Ectodermal cell (in vitro differentiated cells): ENCODE data around the gene ATP6V1G1.

Experiments
- H3K27ac ChIP-seq: 2 replicates; pipeline ENCODE4 v1.7.0; 2013; ENCODE audit warnings: mild to moderate bottlenecking, low read depth, low read length; ENCODE audit not compliant: insufficient read depth, poor library complexity, severe bottlenecking
- H3K27me3 ChIP-seq: 2 replicates; pipeline ENCODE4 v1.7.0; 2013; ENCODE audit warnings: mild to moderate bottlenecking, low read length; ENCODE audit not compliant: insufficient read depth, control insufficient read depth, poor library complexity, severe bottlenecking
- H3K36me3 ChIP-seq: one replicate; pipeline ENCODE4 v1.7.0; 2013; ENCODE audit warnings: low read length; ENCODE audit not compliant: control insufficient read depth, insufficient read depth
- H3K4me1 ChIP-seq: one replicate; pipeline ENCODE4 v1.7.0; 2013; ENCODE audit warnings: low read length; ENCODE audit not compliant: control insufficient read depth, insufficient read depth
- H3K4me3 ChIP-seq: 2 replicates; pipeline ENCODE4 v1.7.0; 2013; ENCODE audit warnings: low read depth, low read length, control low read depth; ENCODE audit not compliant: insufficient read depth
- H3K9me3 ChIP-seq: 2 replicates; pipeline ENCODE4 v1.7.0; 2013; ENCODE audit warnings: mild to moderate bottlenecking, low read length, moderate library complexity; ENCODE audit not compliant: control insufficient read depth
- WGBS, 2 experiments: methylation state at CpG; one replicate each; pipeline ENCODE4 v1.1.7; 2013; ENCODE audit warnings: missing lambda C conversion rate in 2 of 2; 5-methylcytosine and 5-hydroxymethylcytosine counted together

ATP6V1G1 gene

GRCh38 chr9:114555696-114556095, 31.9 kb upstream of the ATP6V1G1 start:
- Histone ChIP-seq H3K9me3 (no peaks in the 10 kb centered on the region), H3K4me3 (no peak overlapping the region), H3K36me3 (no peaks in the 10 kb centered on the region), H3K27ac (no peak overlapping the region), H3K27me3 (no peaks in the 10 kb centered on the region), H3K4me1 (no peaks in the 10 kb centered on the region)
- WGBS, 2 experiments = 85 to 100% methylated on average over 1 of the region's 1 CpG

GRCh38 chr9:114558027-114558675, 29.4 kb upstream of the ATP6V1G1 start:
- Histone ChIP-seq H3K4me1 (no peaks in the 10 kb centered on the region), H3K27ac (no peak overlapping the region), H3K36me3 (no peaks in the 10 kb centered on the region), H3K9me3 (no peaks in the 10 kb centered on the region), H3K27me3 (no peaks in the 10 kb centered on the region), H3K4me3 (no peak overlapping the region)
- WGBS, 2 experiments = 70 to 71% methylated on average over 3 of the region's 3 CpGs

- no peaks in the 10 kb centered on the region for H3K9me3 ChIP-seq
- H3K27me3 ChIP-seq = no peaks in the 10 kb centered on the region
- no peaks in the 10 kb centered on the region for H3K4me1 ChIP-seq
- no peak overlapping the region for H3K27ac ChIP-seq
- WGBS, 2 experiments = 80 to 95% methylated on average over 2 of the region's 2 CpGs
- H3K4me3 ChIP-seq = no peak overlapping the region
- no peaks in the 10 kb centered on the region for H3K36me3 ChIP-seq
These were observed 27.6 kb upstream of the ATP6V1G1 start for GRCh38 chr9:114559830-114560513.

- Histone ChIP-seq H3K27ac (no peak overlapping the region), H3K36me3 (no peaks in the 10 kb centered on the region), H3K4me1 (no peaks in the 10 kb centered on the region), H3K9me3 (no peaks in the 10 kb centered on the region), H3K4me3 (no peak overlapping the region), H3K27me3 (no peaks in the 10 kb centered on the region)
- WGBS, 2 experiments = 90 to 96% methylated on average over 3 of the region's 3 CpGs
These were observed 26.6 kb upstream of the ATP6V1G1 start for GRCh38 chr9:114560956-114561355.

- Histone ChIP-seq H3K27me3 (no peaks in the 10 kb centered on the region), H3K36me3 (no peaks in the 10 kb centered on the region), H3K9me3 (no peaks in the 10 kb centered on the region), H3K4me1 (no peaks in the 10 kb centered on the region), H3K4me3 (no peak overlapping the region), H3K27ac (no peak overlapping the region)
- WGBS, 2 experiments = 92 to 93% methylated on average over 7 of the region's 7 CpGs
These were observed 25.8 kb upstream of the ATP6V1G1 start for GRCh38 chr9:114561771-114562170.

GRCh38 chr9:114565204-114565603, 22.4 kb upstream of the ATP6V1G1 start:
- H3K27ac ChIP-seq = no peak overlapping the region
- no peaks in the 10 kb centered on the region for H3K9me3 ChIP-seq
- H3K4me3 ChIP-seq = no peak overlapping the region
- no peaks in the 10 kb centered on the region for H3K27me3 ChIP-seq
- H3K4me1 ChIP-seq = no peaks in the 10 kb centered on the region
- no peaks in the 10 kb centered on the region for H3K36me3 ChIP-seq
- 85 to 92% methylated on average over 3 of the region's 3 CpGs for WGBS, 2 experiments

- no peak overlapping the region for H3K4me3 ChIP-seq
- 91 to 92% methylated on average over 7 of the region's 7 CpGs for WGBS, 2 experiments
- no peaks in the 10 kb centered on the region for H3K9me3 ChIP-seq
- H3K36me3 ChIP-seq = no peaks in the 10 kb centered on the region
- no peaks in the 10 kb centered on the region for H3K4me1 ChIP-seq
- no peaks in the 10 kb centered on the region for H3K27me3 ChIP-seq
- H3K27ac ChIP-seq = no peak overlapping the region
These were observed 16.8 kb upstream of the ATP6V1G1 start for GRCh38 chr9:114570742-114571141.

GRCh38 chr9:114571391-114571790, 16.2 kb upstream of the ATP6V1G1 start:
- H3K36me3 ChIP-seq = no peaks in the 10 kb centered on the region
- no peak overlapping the region for H3K4me3 ChIP-seq
- H3K9me3 ChIP-seq = no peaks in the 10 kb centered on the region
- H3K27ac ChIP-seq = no peak overlapping the region
- no peaks in the 10 kb centered on the region for H3K27me3 ChIP-seq
- WGBS, 2 experiments = 87 to 90% methylated on average over 3 of the region's 3 CpGs
- no peaks in the 10 kb centered on the region for H3K4me1 ChIP-seq

GRCh38 chr9:114572199-114572598, 15.4 kb upstream of the ATP6V1G1 start:
- Histone ChIP-seq H3K27me3 (no peaks in the 10 kb centered on the region), H3K4me1 (no peaks in the 10 kb centered on the region), H3K9me3 (no peaks in the 10 kb centered on the region), H3K27ac (no peak overlapping the region), H3K36me3 (no peaks in the 10 kb centered on the region), H3K4me3 (no peak overlapping the region)
- WGBS, 2 experiments = 88 to 91% methylated on average over 6 of the region's 6 CpGs

GRCh38 chr9:114574438-114574837, 13.1 kb upstream of the ATP6V1G1 start:
- no peaks in the 10 kb centered on the region for H3K9me3 ChIP-seq
- no peaks in the 10 kb centered on the region for H3K4me1 ChIP-seq
- 77 to 88% methylated on average over 1 of the region's 1 CpG for WGBS, 2 experiments
- no peaks in the 10 kb centered on the region for H3K36me3 ChIP-seq
- H3K4me3 ChIP-seq = no peak overlapping the region
- H3K27ac ChIP-seq = no peak overlapping the region
- no peaks in the 10 kb centered on the region for H3K27me3 ChIP-seq
